Measurements from ENCODE around the gene CLASP1.
"Not testable (repeated sequence)": the region's sequence is repeated elsewhere in the genome, so short reads cannot be mapped to it uniquely, and the experiment has no call there.

CLASP1 gene

DNA sequence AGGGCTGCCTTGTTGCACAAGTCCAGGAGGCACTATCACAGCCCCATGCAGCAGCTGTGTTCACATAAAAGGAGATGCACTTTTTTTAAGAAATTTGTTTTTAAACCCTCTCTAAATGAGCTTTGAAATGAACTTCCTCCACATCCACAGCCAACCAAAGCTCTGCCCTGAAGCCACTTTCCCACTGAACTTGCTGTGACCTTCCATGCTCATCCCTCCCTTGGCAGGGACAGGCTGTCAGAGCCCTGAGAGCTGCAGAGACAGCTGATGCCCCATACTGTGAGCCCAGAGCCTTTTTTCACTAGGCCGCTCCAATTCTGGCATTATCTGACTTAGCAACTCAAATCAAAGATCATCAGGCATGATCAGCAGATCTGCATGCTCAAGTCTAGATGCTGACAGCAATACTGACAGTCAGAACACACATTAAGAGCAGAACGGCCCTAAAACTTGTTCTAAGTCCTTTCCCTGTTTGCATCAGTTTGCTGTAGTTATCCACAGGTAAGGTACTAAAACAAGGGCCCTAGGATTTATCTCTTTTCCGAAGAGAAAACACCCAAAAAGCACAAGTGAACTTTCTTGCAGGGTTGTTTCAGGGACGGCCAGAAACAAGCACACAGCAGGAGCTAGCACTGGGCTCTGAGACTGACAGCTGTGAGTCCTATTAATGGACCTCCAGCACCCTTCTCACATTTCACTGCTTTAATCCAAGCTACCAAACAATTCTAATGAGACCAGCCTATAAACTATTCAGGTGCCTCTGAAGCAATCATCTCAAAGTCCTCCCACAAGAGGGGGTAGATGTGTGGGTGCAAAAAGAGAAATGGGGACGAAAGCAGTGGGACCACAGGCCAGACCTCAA is 83.6 kb downstream of the CLASP1 start:
- TF ChIP-seq, protein P1, sequence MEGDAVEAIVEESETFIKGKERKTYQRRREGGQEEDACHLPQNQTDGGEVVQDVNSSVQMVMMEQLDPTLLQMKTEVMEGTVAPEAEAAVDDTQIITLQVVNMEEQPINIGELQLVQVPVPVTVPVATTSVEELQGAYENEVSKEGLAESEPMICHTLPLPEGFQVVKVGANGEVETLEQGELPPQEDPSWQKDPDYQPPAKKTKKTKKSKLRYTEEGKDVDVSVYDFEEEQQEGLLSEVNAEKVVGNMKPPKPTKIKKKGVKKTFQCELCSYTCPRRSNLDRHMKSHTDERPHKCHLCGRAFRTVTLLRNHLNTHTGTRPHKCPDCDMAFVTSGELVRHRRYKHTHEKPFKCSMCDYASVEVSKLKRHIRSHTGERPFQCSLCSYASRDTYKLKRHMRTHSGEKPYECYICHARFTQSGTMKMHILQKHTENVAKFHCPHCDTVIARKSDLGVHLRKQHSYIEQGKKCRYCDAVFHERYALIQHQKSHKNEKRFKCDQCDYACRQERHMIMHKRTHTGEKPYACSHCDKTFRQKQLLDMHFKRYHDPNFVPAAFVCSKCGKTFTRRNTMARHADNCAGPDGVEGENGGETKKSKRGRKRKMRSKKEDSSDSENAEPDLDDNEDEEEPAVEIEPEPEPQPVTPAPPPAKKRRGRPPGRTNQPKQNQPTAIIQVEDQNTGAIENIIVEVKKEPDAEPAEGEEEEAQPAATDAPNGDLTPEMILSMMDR (IDR thresholded peaks at IDR 0.05; ENCODE audit: insufficient read depth, missing control alignments) = no peak
- no peak for DNase-seq (ENCODE audit: insufficient read length, low spot score)
- FAIRE-seq = no peak

DNA sequence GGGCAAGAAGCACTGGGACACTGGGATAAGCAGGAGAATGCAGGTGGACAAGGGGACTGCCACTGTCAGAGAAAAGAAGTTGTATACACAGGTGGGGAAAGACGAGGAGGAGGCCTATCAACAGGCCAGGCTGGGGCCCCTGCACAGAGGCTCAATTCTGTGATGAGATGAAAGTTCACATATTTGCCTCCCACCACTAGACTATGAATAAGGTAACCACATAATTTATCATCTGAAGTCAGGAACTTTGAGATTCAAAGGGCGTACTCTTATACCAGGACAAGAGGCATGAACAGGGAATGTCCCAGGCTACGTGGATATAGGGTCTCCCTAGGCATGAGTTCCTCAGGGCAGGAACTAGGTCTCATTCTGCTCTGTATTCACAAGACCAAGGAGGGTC is 84.4 kb downstream of the CLASP1 start:
- no peak for FAIRE-seq
- TF ChIP-seq, protein P1 (IDR thresholded peaks at IDR 0.05; ENCODE audit: insufficient read depth, missing control alignments) = no peak
- DNase-seq (ENCODE audit: insufficient read length, low spot score) = no peak

DNA sequence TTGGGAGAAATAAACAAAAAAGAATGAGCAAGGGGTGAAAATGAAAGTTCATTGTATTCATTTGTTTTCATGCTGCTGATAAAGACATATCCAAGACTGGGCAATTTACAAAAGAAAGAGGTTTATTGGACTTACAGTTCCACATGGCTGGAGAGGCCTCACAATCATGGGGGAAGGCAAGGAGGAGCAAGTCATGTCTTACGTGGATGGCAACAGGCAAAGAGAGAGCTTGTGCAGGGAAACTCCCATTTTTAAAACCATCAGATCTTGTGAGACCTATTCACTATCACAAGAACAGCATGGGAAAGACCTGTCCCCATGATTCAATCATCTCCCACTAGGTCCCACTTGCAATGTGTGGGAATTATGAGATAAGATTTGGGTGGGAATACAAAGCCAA is 85.5 kb downstream of the CLASP1 start:
- FAIRE-seq; DNase-seq (ENCODE audit: insufficient read length, low spot score): not testable (repeated sequence)

DNA sequence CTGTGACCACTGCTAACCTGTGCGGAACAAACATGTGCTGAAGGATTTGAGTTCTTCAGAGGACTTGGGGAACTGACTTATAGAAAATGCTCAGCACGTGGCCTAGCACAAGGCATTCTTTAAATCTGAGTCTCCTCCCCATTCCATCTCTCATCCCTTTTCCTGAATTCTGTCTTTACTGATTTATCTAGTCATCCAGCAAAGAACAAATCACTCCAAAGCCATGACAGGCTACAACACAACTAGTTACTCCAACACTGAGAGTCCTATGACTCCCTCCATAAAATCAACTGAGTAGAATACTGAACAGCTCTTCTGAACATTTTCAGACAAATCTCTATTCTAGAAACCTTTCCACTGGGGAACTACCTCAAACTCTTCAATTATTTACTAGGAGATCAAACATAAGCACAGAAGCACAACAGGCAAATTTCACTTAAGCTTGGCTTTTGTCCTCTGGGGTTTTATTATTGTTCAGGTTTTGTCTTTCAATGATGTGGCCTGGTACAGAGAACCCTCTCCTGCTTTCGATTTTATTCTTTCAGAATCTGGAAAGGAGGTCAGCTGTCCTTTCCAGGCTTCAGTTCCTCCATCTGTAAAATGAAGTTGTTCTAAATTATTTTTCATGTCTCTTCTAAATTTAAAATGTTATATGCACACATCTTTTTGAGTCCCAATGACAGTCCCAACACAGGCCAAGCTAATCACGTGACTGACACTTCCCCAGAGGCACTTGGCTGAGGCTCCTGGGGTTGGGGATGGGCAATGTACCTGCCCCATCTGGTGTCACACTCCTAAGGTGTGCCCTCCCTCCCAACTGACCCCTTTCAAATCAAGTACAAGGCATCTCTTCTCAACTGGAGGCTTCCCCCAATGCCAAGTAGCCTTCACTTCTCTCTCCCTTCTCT is 86.7 kb downstream of the CLASP1 start:
- TF ChIP-seq, protein P1 (IDR thresholded peaks at IDR 0.05; ENCODE audit: insufficient read depth, missing control alignments) = no peak
- no peak for DNase-seq (ENCODE audit: insufficient read length, low spot score)
- FAIRE-seq = no peak

DNA sequence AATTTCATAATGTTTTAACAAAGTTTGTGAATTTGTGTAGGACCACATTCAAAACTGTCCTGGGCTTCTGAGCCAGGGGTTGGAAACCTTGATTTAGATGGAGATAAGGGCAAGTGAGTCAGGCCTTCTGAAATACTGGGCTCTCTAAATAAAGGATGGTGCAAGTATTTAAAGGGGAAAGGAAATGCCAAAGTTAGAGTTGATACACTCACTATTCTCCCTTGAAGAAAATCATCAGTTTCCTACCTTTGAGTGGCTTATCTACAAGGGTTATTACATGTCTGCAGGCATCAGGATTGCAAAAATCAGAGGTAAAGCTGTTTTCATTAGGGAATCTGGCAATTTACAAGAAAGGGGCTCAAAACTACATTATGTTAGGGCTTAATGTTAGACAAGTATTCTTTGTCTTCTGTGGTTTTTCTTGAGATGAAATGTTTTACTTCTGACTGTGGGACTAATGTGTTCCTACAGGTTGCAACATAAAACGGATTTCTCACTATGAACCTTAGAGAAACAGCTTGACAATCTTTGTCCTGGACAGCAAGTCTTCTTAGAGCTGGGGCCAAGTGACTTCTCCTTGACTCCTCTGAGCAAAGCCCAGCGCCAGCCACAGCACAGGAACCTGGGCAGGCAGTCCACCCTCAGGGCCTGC is 87.5 kb downstream of the CLASP1 start:
- no peak for DNase-seq (ENCODE audit: insufficient read length, low spot score)
- FAIRE-seq = no peak
- TF ChIP-seq, protein P1 (IDR thresholded peaks at IDR 0.05; ENCODE audit: insufficient read depth, missing control alignments) = no peak

DNA sequence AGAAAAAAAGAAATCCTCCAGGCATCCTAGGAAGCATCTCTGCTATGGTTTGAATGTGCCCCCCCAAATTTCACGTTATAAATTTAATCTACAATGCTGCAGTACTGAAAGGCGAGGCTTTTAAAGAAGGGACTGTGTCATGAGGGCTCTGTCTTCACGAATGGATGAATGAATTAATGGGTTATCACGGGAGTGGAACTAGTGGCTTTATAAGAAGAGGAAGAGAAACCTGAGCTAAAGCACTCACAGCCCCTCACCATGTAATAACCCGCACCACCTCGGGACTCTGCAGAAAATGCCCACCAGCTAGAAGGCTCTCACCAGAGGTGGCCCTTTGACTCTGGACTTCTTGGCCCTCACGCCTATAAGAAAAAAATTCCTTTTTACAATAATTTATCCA is 90.9 kb downstream of the CLASP1 start:
- TF ChIP-seq, protein P1 (IDR thresholded peaks at IDR 0.05; ENCODE audit: insufficient read depth, missing control alignments) = no peak
- FAIRE-seq = no peak

DNA sequence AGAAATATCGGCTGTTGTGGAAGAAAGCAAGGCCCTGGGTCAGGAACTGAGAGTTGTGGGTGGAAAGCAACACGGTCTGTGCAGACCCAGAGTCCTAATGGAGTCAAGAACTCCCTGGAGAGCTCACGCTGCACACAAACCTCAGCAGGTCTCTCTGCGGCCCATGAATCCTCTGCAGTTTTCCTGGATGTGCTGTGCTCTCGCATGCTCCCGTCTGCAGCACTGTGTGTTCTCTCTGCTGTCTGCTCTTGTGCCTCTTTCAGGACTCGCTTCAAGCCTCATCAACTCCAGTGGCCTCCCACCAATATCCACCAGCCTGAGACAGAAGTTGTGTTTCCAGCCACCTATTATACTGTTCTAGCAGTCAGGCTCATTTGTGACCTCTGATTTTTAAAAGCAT is 94.3 kb downstream of the CLASP1 start:
- FAIRE-seq (no peak), DNase-seq (ENCODE audit: insufficient read length, low spot score) (no peak)
- TF ChIP-seq, protein P1 (IDR thresholded peaks at IDR 0.05; ENCODE audit: insufficient read depth, missing control alignments) = no peak

More for the DNA sequence above, 90.9 kb downstream of the CLASP1 start:
- DNase-seq (ENCODE audit: insufficient read length, low spot score) = no peak

DNA sequence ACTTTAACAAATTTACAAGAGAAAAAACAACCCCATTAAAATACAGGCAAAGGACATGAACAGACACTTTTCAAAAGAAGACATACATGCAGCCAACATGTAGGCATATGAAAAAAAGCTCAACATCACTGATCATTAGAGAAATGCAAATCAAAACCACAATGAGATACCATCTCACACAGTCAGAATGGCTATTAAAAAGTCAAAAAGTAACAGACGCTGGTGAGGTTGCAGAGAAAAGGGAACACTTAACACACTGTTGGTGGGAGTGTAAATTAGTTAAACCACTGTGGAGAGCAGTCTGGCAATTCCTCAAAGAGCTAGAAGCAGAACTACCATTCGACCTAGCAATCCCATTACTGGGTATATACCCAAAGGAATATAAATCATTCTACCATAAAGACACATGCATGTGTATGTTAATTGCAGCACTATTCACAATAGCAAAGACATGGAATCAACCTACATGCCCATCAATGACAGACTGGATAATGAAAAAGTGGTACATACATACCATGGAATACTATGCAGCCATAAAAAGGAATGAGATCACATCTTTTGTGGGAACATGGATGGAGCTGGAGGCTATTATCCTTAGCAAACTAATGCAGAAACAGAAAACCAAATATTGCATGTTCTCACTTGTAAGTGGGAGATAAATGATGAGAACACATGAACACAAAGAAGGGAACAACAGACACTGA is 96.6 kb downstream of the CLASP1 start:
- DNase-seq (ENCODE audit: insufficient read length, low spot score); FAIRE-seq: not testable (repeated sequence)
